ENCODE measurements around the gene CCDC158.
"Not testable (repeated sequence)": the region's sequence is repeated elsewhere in the genome, so short reads cannot be mapped to it uniquely, and the experiment has no call there.

The CCDC158 gene

DNA sequence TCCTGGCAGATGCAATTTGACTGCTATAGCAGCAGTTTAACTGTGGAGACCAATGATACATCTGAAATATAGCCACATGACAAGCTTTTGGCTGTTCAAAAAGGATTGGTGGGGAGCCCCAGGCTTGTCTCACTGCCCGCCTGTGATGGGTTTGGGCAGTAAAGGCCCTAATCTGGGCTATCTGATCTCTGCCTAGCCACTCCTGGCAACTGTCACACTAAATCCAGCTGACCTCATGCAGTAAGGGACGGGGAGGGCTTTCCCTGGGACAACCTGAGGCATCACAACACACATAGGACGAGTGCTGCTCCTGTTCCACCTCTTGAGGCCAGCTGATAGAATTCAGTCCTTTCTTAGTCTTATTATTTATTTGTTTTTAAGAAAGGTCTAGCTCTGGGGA lies 56.2 kb downstream of the CCDC158 start:
- DNase-seq: no peak

DNA sequence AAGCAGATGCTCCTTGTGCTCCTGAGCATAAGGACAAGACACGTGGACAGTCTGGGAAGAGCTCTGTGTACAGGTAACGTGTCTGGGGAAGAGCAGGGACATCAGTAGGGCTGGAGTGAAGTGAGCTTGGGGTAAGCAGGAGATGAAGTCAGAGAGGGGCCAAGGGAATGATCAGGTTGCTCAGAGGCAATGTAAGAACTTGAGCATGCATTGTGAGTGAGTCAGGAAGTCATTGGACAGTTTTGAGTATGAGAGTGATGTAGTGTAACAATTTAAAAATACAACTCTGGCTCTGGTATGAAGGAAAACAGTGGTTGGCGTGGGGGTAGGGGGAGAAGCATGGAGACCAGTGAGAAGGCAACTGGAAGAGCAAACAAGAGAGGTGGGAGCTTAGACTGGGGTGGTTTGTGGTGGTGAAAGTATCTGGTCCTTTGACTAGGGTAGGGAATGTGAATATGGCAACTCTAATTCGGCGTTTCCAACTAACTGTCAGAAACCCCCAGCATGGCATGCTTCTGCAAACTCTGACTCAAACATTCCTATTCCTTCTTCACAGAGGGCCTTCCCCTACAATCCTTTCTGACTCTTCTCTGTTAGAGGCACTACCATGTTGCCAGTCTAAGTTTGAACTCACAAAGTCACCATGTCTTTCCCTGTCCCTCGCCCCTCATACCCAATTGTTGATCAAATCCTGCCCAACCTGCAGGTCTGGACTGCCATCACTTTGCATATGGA lies 57.2 kb downstream of the CCDC158 start:
- DNase-seq: no peak

DNA sequence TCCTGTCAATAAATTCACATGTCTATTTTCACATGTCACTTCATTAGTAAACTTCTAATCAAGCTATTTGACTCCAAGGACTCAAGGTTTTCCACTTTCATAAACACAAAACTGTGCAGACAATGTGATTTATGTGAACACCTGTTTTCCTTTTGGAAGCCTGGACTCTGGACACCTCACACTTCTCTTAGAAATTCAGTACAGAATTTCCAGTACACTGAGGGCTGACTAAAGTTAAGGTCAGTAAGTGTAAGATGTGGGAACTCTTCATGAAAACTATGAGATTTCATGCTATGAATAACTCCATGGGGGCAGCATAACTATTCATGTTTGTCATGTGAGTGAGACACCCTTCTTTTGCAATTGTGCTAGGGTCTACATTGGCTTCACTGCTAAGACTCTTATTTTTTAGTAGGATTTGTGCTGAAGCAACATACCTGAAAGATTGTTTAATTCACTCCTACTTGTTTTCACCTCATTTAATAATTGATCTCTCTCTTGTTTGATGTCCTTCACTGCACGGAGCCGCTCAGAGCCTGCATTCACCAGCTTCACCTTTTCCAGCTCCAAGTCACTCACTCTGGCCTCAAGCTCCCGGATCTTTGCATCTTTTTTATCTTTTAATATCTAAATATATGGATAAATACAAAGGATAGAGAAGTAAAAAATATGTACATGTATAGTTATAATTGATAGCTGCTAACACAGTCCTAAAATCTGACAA lies 59.1 kb downstream of the CCDC158 start:
- DNase-seq: no peak

DNA sequence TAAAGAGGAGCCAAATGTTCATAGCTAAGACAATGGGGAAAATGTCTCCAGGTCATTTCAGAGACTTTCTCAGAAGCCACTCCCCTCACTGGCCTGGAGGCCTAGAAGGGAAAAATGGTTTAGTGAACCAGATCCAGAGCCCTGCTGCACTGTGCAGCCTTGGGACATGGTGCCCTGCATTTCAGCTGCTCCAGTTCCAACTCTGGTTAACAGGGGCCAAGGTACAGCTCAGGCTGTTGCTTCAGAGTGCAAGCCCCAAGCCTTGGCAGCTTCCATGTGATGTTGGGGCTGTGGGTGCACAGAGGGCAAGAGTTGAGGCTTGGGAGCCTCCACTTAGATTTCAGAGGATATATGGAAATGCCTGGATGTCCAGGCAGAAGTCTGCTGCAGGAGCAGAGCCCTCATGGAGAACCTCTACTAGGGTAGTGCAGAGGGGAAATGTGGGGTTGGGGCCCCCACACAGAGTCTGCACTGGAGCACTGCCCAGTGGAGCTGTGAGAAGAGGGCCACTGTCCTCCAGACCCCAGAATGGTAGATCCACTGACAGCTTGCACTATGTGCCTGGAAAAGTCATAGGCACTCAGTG lies 61.0 kb downstream of the CCDC158 start:
- not testable (repeated sequence) for DNase-seq

DNA sequence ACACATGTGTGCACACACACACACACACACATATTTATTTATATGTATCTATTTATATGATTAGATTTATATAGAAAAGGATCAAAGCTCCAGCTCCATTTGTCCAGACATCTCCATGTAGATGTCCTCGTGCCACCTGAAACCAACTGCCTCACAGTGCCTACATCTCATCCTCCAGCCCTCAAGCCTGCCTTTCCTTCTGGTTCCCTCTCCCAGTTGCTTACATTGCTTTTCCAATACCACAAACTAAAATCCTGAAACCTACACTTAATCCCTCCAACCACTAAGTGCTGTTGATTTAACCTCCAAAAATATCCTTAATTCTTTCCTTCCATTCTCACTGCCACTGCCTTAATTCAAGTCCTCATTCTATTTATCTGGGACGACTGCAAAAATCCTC lies 63.0 kb downstream of the CCDC158 start:
- no peak for DNase-seq

DNA sequence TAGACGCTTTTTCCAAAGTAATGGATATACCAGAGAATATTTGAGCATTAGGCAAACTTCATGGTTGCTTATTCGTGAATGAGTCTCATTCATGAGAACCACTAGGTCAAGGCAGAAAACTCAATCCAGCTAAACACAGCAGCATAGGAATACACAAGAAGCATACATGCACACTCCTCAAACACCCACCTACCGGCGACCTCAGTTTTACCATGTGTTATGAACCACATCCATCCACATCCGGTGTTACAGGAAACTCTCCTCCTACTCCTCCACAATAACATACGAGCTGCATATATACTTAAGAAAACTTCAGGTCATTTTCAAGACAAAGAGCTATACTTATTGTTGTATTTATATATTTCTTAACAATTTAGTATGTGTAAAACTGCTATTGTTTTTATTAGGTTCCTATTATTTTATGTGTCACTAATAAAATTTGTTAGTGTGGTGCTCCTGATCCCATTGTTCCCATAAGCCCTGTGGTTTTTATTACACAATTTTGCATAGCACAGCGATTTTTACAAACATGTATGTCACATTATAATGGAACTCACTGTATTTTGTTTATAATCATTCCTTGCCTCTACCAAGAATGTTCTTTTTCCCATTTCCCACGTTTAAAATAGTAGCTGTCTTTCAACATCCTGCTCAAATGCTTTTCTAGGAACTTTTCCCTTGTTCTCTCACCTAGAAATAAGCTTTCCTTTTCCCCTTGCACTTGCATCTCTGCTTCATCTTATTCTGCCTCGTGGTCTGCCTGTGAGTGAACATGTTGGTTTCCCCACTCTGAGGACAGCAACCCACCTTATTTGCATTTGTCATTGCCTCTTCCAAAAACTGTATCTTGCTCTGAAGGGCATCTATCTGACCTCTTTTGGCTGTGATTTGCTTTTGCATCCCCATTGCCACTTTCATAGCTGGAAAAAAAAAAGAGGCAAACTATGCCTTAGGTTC lies 66.1 kb downstream of the CCDC158 start:
- DNase-seq: no peak

DNA sequence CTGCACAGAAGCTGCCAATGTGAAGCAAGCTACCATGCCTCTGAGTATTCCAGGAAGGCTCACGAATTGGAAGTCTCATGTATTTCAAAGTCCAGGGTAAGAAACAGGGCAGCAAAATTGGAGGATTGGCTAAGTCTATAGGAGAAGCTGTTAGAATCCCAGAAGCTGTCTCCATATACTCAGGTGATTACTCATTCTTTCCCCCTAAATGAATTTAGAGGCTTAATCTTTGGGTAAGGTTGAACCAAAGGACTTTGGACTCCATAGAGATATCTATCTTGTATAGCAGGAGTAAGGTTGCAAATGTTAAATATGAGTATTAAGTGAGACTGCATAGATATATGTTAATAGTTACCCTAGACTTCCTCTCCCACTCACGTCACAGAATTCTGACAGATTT lies 78.1 kb downstream of the CCDC158 start:
- DNase-seq: no peak

DNA sequence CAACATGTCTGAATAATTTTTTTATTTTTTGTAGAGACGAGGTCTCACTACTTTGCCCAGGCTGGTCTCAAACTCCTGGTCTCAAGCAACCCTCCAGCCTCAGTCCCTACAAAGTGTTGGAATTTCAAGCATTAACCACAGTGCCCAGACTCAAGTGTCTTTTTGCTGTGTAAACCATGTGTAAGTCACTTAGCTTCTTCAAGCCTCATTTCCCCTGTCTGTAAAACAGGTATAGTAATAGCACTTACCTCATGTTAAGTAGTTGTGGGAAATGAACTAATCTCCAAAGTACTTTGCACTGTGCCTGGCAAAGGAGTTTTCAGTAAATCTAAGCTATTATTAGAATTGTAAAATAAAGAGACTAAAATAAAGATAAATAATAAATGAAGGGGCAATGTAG lies 78.8 kb downstream of the CCDC158 start:
- DNase-seq: no peak

DNA sequence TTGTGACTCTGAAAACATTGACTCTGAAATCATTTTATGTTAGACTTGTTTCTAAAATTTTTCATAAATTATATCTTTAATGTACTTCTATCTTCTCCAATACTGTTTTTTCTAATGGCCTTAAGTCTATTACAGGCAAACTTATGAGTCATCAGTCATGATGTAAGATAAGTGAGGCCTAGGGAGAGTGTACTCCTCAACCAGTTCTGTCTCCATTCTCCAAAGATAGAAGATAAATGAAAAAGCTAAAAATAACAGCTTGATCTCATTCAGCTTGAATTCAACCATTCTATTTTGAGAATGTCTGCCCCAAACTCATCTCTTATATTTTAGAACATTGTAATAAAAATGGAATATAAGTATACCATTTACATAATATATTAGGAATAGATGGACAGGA lies 79.9 kb downstream of the CCDC158 start:
- peak in 3 of 4 experiments; percentile 7 to 63 (median 60) for DNase-seq

DNA sequence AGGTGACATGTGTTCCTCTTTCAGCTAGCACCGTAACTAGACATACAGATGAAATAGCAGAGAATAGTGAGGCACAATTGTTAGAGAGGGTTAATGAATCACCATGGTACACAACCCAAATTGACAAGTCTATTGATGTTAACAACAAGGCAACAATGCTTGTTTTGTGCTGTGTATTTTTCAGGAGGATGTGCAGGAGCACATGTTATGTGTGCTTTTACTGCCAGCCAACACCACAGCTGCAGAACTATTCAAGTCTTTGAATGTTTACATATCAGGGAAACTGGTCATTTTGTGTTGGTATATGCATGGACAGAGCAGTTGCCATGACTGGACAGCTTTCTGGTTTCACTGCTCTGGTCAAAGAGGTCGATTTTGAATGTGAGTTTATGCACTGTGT lies 81.6 kb downstream of the CCDC158 start:
- DNase-seq: no peak

DNA sequence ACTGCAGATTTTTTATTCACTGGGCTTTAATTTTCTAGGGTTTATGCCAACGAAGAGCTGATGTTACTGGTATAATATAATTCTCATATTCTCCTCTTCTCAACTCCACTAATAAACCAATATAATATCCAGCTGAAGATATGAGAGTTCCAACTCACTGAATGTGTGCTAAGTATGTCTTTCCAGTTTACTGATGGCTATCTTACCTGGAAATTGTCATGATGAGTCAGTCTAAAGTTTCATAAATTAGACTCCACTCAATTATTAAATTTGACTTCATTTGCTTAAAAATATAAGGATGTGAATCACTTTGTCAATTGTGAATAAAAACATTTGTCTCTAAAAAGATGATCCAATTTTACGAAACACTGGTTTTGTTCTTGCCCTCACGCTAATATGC lies 86.1 kb downstream of the CCDC158 start:
- no peak for DNase-seq

DNA sequence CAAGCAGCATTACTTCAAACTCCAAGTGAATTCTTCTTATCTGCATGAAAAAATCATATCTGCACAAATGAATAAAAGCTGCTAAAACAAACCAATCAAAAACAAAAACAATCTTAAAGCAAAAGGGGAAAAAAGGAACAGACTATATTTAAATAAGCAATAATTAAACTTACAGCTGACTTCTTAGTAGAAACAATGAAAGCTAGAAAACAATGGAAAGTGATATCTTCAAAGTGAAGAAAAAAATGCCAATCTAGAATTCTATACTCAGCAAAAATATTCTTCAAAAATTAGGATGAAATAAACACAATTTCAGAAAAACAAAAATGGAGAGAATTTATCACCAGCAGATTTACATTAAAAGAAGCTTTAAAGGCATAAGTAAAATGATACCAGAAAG lies 94.4 kb downstream of the CCDC158 start:
- DNase-seq: no peak

DNA sequence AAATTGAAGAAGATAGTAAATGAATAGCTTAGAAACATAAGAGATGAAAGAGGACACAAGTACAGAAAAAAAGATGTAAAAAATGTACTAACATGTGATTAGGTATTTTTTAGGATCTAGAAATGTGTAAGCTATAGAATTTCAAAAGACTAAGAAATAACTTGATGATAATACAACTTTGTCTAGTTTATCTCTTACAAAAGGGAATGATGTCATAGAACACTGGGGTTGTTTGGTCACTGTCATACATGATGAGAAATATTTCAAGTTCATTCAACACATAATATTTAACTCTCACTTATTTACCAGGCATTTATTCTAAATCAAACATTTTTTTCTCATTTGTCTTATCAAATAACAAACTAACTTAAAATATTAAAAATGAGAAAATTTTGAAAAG lies 95.9 kb downstream of the CCDC158 start:
- no peak for DNase-seq

DNA sequence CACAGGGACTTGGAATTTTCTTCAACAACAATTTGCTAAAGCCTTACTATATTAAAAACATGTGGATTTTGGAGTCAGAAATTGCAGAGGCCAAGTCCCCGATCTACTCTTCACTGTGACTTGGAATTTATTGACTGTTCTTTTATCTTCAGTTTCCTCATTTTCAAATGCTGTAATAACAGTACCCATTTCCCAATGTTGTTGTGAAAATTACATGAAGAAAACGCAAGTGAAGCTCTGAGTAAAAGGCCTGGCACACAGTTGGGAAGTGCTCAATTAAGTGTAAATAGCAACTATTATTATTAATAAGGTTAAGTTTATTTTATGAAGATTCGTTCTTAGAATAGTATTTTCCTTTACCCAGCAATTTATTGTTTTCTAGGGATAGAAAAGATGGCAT lies 98.7 kb downstream of the CCDC158 start:
- DNase-seq: peak in 3 of 4 experiments; percentile 8 to 33 (median 32)

DNA sequence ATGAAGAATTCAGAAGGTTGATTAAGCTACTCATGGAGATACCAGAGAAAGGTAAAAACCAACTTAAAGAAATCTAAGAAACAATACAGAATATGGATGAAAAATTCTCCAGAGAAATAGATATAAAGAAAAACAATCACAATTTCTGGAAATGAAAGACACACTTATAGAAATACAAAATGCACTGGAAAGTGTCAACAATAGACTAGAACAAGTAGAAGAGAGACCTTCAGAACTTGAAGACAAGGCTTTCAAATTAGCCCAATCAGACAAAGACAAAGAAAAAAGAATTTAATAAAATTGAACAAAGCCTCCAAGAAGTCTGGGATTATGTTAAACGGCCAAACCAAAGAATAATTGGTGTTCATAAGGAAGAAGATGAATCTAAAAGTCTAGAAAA lies 104.8 kb downstream of the CCDC158 start:
- no peak for DNase-seq

DNA sequence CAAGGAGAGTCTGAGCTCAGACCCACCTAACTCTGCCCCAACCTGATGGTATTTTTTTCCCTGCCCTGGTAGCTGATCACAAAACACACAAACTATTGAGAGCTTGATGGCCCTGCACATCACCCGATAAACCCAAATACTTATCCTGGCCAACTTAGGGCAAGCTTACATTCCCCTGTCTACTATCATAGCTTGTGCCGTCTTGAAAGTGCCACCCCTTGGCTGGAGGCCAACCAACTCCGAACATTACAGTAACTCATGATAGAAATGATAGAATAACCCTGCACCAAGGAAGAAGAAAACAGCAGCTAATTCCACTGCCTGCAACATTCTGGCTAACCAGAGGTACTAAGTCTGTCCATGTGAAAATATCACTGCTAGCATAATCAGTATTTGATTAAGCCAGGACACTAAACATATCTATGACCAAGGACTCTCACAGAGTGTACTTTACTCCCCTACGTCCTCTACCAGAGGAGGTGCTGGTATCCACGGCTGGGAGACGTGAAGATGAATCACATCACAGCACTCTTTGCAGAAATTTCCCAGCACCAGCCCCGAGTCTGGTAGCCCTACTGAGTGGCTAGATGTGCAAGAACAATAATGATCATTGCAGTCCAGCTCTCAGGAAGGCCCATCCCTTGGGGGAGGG lies 105.5 kb downstream of the CCDC158 start:
- no peak for DNase-seq

DNA sequence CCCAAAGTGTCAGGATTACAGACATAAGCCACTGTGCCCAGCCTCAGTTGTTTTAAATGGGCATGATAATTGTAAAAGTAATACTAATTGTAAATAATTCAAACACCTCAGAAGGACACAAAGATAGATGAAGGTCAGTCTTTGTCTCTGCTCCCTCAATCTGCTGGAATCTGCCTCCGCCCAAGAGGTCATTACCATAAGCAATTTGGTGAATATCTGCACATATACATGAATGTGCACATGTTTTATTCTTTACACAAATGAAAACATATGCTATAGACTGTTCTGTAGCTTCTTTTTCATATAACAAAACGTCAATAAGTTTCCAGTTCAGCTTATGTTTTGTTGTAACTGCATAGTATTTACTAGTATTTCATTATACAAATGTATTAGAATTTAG lies 107.4 kb downstream of the CCDC158 start:
- DNase-seq: no peak

DNA sequence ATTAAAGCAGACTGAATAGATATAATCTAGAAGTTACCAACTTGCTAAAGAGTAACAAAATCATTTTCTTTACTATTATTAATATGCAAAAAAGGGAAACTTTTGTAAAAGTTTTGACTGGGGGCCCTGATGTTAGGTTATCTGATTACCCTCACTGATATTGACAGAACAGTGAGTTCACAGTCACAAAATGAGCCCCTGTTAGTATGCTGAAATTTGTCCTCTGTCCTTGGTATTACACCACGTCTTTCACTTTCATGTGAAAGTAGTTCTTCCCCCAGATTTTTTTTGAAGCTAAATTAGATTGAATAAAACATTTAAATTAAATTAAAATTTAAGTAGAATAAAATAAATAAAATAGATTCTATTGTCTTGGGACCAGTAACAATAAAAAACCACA lies 108.5 kb downstream of the CCDC158 start:
- DNase-seq: no peak

DNA sequence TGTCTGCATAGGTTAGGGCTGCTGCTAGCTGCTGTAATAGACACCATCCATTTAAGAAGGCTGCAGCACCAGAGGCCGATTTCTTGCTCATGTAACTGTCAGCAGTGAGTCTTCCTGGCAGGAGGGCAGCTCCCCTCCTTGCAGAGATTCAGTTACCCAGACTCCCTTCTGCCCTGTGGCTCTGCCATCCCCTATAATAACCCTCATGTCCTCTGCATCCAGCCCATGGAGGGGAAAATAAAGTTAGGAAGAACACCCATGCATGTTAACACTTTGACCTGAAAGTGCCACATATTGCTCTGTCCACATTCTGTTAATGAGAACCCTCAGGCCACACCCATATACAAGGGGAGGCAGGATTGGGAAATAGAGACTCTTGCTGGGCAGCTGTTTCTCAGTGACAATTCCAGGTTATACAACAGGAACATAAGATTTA lies 109.0 kb downstream of the CCDC158 start:
- no peak for DNase-seq

DNA sequence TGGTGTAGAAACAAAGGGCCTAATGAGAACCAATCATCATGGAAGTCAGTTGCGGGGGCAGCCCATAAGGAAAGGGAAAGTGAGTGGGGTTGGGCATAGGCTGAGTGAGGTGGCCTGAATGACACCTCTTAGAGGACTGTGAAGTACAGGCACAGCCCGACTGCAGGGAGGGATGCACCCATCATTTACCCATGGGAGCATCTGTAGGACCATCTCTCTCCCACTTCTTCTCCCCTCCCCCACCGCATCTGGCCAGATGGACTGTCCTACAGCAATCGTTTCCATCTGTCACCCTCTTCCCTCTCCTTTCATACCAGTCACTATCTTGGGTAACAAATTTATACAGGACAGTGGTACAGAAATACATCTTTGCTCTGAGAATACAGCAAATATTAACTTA lies 110.3 kb downstream of the CCDC158 start:
- DNase-seq: no peak

DNA sequence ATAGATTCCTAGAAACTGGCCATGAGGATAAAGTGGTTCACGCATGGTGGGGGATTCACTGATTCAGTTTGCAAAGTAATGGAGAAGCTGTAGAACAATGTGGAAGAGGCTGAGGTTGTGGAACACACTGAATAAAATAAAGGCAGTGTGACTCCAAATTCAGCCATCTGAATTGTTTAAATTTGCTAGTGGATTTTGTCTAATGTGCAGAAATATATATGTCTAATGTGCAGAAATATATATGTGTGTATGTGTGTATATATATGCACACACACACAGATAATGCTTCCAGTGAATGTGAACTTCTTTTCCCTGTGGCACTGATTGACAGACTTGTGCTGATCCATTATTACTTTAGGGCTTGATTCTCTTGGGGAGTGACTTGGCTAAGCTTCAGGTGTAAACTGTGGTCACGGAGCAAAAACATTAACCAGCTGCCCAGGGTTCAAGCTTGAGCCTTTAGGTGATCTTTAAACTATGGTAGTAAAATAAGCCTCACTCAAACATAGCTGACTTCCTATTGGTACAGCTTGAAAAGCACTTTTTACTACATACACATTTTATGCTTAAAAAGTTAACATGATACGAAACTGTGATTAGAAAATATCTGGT lies 110.9 kb downstream of the CCDC158 start:
- DNase-seq: no peak

DNA sequence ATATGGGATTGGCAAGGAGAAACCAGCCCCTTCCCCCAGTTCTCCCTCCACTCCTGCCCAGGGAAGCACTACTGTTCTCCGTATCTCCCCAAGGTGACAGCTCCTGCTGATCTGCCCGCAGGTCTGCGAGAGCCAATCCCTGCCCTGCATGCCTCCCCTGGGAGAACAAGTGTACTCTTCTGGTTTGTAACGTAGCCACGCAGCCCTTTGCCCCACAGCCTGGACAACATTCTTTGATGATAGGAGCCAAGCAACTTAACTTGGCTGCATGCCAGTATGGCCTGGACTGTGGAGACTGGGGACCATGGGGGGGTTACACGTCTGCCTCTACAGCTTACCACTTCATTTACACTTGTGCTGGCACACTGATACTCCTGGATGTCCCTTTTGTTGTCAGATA lies 112.4 kb downstream of the CCDC158 start:
- DNase-seq: no peak
